Adrenal gland (tissue), 12 donors: ENCODE results near the gene DYNLL2. TPM values are rescaled to one million over a fixed set of nuclear protein-coding genes. Genes with fewer than 3 reads are reported as not detected.
A peak's percentile ranks its signal among the peaks of the same experiment; 100 is the strongest.

Experiments used
- DNase-seq, 7 donors: peaks; one replicate each; pipeline ENCODE4 v3.0.0-alpha.2; 2019 to 2020
- H3K27ac ChIP-seq, 5 donors: fragments of 200-600 bp; sonication (generic) in 4 of 5; 1 replicate in 3 of 5; 2 replicates in 2 of 5; pipeline versions ENCODE4 v1.5.1 to v1.8.0; 2016 to 2020; ENCODE audit warnings: mild to moderate bottlenecking in 1 of 5
- H3K27me3 ChIP-seq: fragments of 200-600 bp; 2 replicates; pipeline ENCODE4 v1.8.0; 2021
- H3K36me3 ChIP-seq, 2 donors: fragments of 200-600 bp; replicated peaks in 1 of 2; 1 replicate in 1 of 2; 2 replicates in 1 of 2; pipeline versions ENCODE4 v1.5.1 to v1.8.0; 2018 to 2022
- H3K4me1 ChIP-seq, 2 donors: fragments of 200-600 bp; replicated peaks in 1 of 2; 1 replicate in 1 of 2; 2 replicates in 1 of 2; pipeline versions ENCODE4 v1.5.1 to v1.8.0; 2018 to 2021
- H3K4me3 ChIP-seq, 4 donors: fragments of 200-600 bp; sonication (generic) in 3 of 4; one replicate each; pipeline ENCODE4 v1.5.1; 2016 to 2018
- H3K9me3 ChIP-seq, 3 donors: fragments of 200-600 bp; sonication (generic) in 1 of 3; replicated peaks in 1 of 3; 1 replicate in 2 of 3; 2 replicates in 1 of 3; pipeline versions ENCODE4 v1.5.1 to v1.8.0; 2016 to 2021
- POLR2A ChIP-seq, 2 donors: fragments of 450-650 bp; IDR thresholded peaks; one replicate each; pipeline ENCODE4 v1.6.1; 2017; ENCODE audit warnings: antibody characterized with exemption in 2 of 2, mild to moderate bottlenecking in 2 of 2, moderate library complexity in 1 of 2
- whole genome bisulfite sequencing, 4 donors: extraction: QIAGEN DNeasy Blood & Tissue Kit in 2 of 4; methylation state at CpG; one replicate each; pipeline versions ENCODE4 v1.1.5 to v1.1.7; 2013 to 2017; 5-methylcytosine and 5-hydroxymethylcytosine counted together
- intact Hi-C, 2 donors: fragments of 100-400 bp; cut with DNase I; formaldehyde crosslinking; loops; one replicate each; pipeline versions ENCODE4 v1.14.1 to v1.15.0; 2022 to 2023
- polyA plus RNA-seq, 3 donors: library from polyadenylated mRNA; stranded (reverse); fragments of 200-250 nt in 2 of 3; fragments of 350-450 nt in 1 of 3; fragmentation: Illumina TruSeq in 1 of 3; extraction: RNeasy Lipid Tissue Mini Kit (QIAGEN cat#74804) in 1 of 3; gene quantifications; one replicate each; pipeline ENCODE4 v1.2.3, GENCODE V29; 2013 to 2014
- total RNA-seq, 9 donors: library from RNA; depleted of rRNA in 4 of 9; stranded (reverse); fragments of >200 nt in 4 of 9; fragments of 120-200 nt in 1 of 9; fragmentation: NEBNext Ultra II Directional in 1 of 9; extraction: Animal tissue kit (Norgen Biotek cat#: 25700) in 1 of 9; gene quantifications; one replicate each; pipeline versions ENCODE4 v1.1.0 to v1.2.4, GENCODE V29; 2013 to 2023
- TF ChIP-seq, protein P1 (sequence below), 6 experiments: fragments of 450-650 bp in 4 of 6; fragments of 200-600 bp in 2 of 6; sonication (generic) in 1 of 6; IDR thresholded peaks; 1 replicate in 5 of 6; 2 replicates in 1 of 6; pipeline versions ENCODE4 v1.5.1 to v1.8.0; 2016 to 2021; ENCODE audit warnings: antibody characterized with exemption in 6 of 6, mild to moderate bottlenecking in 2 of 6, moderate library complexity in 1 of 6
- donor health status: healthy with polysubstance abuse.
- donor health status: Bipolar disorder and iron deficiency.
- donor health status: DM: yes; HTN: yes; CAD: no.
- donor health status: DM: no; HTN: no; CAD: no.
- donor health status: DM: no; HTN: no; CAD: no.
- donor health status: DM: yes; HTN: yes; CAD: no.

The DYNLL2 gene
- total and polyA plus RNA-seq, 12 donors = 18.5 to 207 (median 38.8) TPM

DNA sequence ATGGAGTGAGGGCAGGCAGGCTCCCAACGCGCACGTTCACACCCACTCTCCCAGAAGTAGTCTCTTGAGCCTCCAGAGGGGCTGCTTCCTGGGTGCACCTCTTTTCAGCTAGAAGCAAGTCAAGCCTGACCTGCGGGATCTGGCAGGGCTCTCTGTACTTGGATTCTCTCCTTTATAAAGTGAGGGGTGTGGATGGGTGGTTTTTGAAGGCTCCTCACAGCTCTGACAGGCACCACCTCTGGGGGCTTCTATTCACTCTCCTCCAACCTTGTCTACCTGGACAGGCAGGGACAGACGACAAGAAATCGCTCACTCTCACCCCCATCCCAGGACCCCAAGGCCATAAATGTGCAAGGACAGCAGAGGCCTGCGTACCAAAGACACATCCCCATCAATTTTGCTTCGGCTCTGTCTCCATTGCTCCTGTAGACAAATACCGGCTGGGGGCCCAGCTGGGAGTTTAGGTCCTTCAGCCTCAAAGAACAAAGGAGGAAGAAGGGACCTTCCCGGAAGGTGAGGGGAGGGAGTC, 814 bp upstream of the DYNLL2 start:
- Histone ChIP-seq H3K27me3 (no peaks in the 10 kb centered on the region), H3K27ac (peak overlapping the region in 4 of 5 donors; percentile 35 to 99 (median 52)), H3K4me3 (peak overlapping the region in 2 of 4 donors; percentile 6 to 100), H3K9me3 (no peaks in the 10 kb centered on the region), H3K36me3 (peaks cover 0 to 10% of the 10 kb centered on the region in 2 donors), H3K4me1 (peaks cover 20 to 32% of the 10 kb centered on the region in 2 donors)
- intact Hi-C loops = loop anchor here in 1 of 2 donors (5.0 kb wide), 1 partner anchor 75 kb away; the partner anchor contains the start of gene SRSF1
- no peak for TF ChIP-seq POLR2A (IDR thresholded peaks at IDR 0.05)
- TF ChIP-seq, protein P1, sequence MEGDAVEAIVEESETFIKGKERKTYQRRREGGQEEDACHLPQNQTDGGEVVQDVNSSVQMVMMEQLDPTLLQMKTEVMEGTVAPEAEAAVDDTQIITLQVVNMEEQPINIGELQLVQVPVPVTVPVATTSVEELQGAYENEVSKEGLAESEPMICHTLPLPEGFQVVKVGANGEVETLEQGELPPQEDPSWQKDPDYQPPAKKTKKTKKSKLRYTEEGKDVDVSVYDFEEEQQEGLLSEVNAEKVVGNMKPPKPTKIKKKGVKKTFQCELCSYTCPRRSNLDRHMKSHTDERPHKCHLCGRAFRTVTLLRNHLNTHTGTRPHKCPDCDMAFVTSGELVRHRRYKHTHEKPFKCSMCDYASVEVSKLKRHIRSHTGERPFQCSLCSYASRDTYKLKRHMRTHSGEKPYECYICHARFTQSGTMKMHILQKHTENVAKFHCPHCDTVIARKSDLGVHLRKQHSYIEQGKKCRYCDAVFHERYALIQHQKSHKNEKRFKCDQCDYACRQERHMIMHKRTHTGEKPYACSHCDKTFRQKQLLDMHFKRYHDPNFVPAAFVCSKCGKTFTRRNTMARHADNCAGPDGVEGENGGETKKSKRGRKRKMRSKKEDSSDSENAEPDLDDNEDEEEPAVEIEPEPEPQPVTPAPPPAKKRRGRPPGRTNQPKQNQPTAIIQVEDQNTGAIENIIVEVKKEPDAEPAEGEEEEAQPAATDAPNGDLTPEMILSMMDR (IDR thresholded peaks at IDR 0.05) = no peak
- 59 to 70% (median 67%) methylated on average over 9 to 10 of the region's 10 CpGs for WGBS, 4 donors
- peak in 1 of 7 donors; percentile 19 for DNase-seq

GRCh38 chr17:58083491-58084316, 485 bp downstream of the DYNLL2 start:
- 0 to 1% (median 0%) methylated on average over 1 to 92 of the region's 92 CpGs for WGBS, 4 donors
- Histone ChIP-seq H3K27me3 (no peaks in the 10 kb centered on the region), H3K9me3 (no peaks in the 10 kb centered on the region), H3K36me3 (peaks cover 0 to 23% of the 10 kb centered on the region in 2 donors), H3K4me3 (peak overlapping the region; percentile 72 to 100 (median 86)), H3K27ac (peak overlapping the region; percentile 88 to 99 (median 95)), H3K4me1 (peaks cover 20 to 45% of the 10 kb centered on the region in 2 donors)
- intact Hi-C loops = loop anchor here in 1 of 2 donors (5.0 kb wide), 1 partner anchor 76 kb away; the partner anchor contains the start of gene SRSF1
- peak; percentile 77 to 85 (median 82) for DNase-seq
- peak; percentile 42 to 70 for TF ChIP-seq POLR2A (IDR thresholded peaks at IDR 0.05)
- TF ChIP-seq, protein P1 (IDR thresholded peaks at IDR 0.05) = no peak

- TF ChIP-seq POLR2A (IDR thresholded peaks at IDR 0.05) = no peak
- TF ChIP-seq, protein P1 (IDR thresholded peaks at IDR 0.05) = peak in 1 of 6 experiments; percentile 23
- intact Hi-C loops = loop anchor here in 1 of 2 donors (5.0 kb wide), 1 partner anchor 77 kb away; the partner anchor contains the start of gene SRSF1
- 0 to 2% (median 1%) methylated on average over 7 of the region's 7 CpGs for WGBS, 4 donors
- H3K4me1 ChIP-seq = peaks cover 20 to 47% of the 10 kb centered on the region in 2 donors
- no peaks in the 10 kb centered on the region for H3K27me3 ChIP-seq
- no peaks in the 10 kb centered on the region for H3K9me3 ChIP-seq
- DNase-seq = peak; percentile 53 to 75 (median 66)
- H3K4me3 ChIP-seq = peak overlapping the region; percentile 72 to 100 (median 86)
- H3K27ac ChIP-seq = peak overlapping the region; percentile 88 to 99 (median 95)
- H3K36me3 ChIP-seq = peaks cover 0 to 31% of the 10 kb centered on the region in 2 donors
Observed at GRCh38 chr17:58084317-58084981, 1.2 kb downstream of the DYNLL2 start.
